HG02763 (cell line): ENCODE results near the gene PDIA2.
"Not testable (repeated sequence)": the region's sequence is repeated elsewhere in the genome, so short reads cannot be mapped to it uniquely, and the experiment has no call there.

Source experiments
- ATAC-seq: cut with Tn5 transposase; IDR thresholded peaks from one replicate; pipeline ENCODE4 v1.9.1; 2021; ENCODE audit warnings: mild to moderate bottlenecking, moderate library complexity; ENCODE audit not compliant: unreplicated experiment

Gene PDIA2

DNA sequence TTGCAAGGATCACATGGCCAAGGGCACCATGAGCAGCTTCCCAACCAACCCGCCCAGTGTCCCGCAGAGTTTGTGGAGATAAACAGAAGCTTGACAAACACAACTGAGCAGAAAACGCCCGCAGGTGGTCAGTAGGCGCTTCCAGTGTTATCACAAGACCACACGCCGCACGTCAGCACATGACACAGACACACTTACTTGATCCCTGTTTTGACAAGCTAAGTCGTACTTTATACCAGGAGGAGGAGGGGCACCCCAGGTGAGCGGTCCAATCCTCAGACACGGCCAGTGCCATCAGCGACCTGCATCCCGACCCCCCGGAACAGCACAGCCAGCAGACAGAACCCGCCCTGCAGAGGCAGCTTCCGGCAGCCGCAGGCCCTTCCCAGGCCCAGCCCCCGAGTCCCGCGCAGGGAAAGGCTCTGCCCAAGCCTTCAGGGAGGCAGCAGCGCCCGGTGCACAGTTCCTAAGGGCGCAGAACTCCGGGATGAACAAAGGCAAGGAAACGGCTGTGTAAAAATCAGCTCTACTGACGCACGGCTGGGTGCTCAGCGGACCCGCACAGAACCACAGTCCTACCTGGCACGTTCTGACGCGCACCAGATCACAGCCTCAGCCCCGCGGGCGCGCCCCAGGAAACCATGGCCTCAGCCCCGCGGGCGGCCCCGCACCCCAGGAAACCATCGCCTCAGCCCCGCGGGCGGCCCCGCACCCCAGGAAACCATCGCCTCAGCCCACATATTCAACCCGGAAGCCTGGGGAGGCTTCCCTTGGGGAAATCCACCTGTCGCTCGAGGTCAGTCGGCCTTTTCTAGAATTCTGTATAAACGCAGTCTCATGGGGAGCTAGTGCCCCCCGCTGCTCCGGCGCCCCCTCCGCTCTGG is 41.7 kb downstream of the PDIA2 start:
- ATAC-seq: no peak

GRCh38 chr16:325375-326145 is 42.6 kb downstream of the PDIA2 start:
- no peak for ATAC-seq

DNA sequence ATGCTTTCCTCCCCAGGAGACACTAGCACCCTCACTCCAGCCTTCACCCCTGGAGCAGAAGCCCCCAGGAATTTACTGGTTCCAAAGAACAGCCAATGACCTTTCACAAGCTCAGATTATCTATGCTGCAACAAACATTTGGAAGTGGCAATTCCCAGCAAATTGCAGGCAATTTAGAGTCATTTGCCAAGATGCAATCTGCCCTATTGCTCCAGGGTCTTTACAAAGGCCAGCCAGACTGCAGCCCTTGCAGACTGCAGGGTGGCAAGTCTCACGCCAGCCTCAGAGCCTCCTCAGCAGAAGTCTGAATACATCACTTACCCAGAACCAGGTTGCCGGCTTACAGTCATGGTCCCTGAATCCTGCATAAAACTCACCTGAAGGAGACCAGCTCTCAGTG is 47.8 kb downstream of the PDIA2 start:
- ATAC-seq: no peak

- not testable (repeated sequence) for ATAC-seq
Measured at GRCh38 chr16:331181-331814, 48.3 kb downstream of the PDIA2 start.

DNA sequence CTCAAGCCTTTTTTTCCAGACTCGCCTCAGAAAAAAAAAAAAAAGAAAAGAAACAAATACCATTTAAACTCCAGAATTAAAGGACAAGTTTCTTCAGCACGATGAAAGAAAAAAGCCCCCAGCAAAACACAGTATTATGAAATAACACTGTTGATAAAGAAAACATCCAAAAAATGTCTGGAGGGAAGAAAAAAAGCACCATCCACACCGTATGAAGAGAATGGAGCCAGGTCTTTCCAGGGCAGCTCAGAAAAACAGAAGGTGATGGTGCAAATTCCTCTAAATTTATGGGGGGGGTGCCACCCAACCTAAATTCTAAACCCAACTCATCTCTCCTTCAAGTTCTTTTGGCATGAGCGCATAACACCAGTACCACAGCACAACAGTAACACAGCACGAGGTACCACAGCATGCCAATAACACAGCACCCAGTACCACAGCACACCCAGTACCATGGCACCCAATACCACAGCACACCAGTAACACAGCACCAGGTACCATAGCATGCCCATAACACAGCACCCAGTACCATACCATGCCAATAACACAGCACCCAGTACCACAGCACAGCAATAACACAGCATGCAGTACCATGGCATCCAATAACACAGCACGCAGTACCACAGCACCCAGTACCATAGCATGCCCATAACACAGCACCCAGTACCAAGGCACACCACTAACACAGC is 50.6 kb downstream of the PDIA2 start:
- ATAC-seq: no peak

DNA sequence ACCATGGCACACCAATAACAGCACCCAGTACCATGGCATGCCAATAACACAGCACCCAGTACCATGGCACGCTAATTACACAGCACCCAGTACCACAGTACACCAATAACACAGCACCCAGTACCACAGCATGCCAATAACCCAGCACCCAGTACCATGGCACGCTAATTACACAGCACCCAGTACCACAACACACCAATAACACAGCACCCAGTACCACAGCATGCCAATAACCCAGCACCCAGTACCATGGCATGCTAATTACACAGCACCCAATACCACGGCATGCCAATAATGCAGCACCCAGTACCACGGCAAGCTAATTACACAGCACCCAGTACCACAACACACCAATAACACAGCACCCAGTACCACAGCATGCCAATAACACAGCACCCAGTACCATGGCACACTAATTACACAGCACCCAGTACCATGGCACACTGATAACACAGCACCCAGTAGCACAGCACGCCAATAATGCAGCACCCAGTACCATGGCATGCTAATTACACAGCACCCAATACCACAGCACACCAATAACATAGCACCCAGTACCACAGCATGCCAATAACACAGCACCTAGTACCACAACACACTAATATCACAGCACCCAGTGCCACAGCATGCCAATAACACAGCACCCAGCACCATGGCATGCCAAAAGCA is 51.3 kb downstream of the PDIA2 start:
- ATAC-seq: not testable (repeated sequence)

DNA sequence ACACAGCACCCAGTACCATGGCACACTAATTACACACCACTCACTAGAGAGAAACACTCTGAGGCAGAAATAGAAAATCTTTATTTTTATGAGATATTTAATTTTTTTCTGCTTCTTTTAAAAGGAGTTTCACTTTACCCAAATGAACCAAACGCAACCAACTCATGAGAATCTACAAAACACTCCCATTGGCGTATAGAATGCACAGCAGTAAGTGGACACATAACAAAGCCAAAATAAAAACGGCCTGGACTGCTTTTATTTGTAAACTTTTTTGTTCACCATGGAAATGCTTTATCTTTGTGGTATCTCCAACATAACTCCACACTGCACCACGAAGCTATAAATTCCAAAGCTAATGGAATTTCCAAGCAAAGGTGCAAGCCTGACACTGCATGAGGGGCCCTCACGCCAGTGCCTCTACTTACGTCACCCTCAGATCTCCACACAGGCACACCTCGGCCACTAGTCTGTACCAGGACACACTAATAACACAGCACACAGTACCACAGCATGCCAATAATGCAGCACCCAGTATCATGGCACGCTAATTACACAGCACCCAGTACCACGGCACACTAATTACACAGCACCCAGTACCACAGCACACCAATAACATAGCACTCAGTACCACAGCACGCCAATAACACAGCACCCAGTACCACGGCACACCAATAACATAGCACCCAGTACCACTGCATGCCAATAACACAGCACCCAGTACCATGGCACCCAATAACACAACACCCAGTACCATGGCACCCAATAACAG is 52.1 kb downstream of the PDIA2 start:
- not testable (repeated sequence) for ATAC-seq

GRCh38 chr16:336269-336668 is 53.3 kb downstream of the PDIA2 start:
- ATAC-seq: no peak
